HG02870 (cell line): Measurements from ENCODE around the gene ADARB1.
A peak's percentile ranks its signal among the peaks of the same experiment; 100 is the strongest.
"Not testable (repeated sequence)": the region's sequence is repeated elsewhere in the genome, so short reads cannot be mapped to it uniquely, and the experiment has no call there.

Experiments
- ATAC-seq: cut with Tn5 transposase; IDR thresholded peaks from one replicate; pipeline ENCODE4 v1.9.1; 2021; ENCODE audit warnings: mild to moderate bottlenecking, moderate library complexity; ENCODE audit not compliant: unreplicated experiment

ADARB1 gene

DNA sequence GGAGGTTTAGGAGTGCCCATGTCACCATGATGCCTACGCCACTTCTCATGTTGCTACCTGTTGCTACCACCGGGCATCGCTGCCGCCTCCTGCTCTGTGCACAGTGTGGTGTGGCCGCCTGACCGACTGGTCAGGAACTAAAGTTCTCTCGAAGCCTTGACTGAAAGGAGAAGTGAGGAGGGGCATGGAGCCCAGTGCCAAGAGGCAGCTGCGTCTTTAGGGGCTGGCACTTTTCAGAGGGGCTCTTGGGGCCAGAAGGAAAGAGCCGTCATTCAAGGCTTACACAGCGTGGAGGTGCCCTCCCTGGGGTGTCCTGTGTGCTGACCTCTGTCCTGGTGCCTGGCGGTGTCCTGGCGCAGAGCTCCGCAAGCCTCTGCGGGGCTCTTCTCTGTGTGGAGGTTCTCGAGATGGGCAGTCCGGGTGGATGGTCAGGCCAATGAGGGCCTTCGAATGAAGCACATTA lies 57.2 kb downstream of the ADARB1 start:
- ATAC-seq, result no peak

DNA sequence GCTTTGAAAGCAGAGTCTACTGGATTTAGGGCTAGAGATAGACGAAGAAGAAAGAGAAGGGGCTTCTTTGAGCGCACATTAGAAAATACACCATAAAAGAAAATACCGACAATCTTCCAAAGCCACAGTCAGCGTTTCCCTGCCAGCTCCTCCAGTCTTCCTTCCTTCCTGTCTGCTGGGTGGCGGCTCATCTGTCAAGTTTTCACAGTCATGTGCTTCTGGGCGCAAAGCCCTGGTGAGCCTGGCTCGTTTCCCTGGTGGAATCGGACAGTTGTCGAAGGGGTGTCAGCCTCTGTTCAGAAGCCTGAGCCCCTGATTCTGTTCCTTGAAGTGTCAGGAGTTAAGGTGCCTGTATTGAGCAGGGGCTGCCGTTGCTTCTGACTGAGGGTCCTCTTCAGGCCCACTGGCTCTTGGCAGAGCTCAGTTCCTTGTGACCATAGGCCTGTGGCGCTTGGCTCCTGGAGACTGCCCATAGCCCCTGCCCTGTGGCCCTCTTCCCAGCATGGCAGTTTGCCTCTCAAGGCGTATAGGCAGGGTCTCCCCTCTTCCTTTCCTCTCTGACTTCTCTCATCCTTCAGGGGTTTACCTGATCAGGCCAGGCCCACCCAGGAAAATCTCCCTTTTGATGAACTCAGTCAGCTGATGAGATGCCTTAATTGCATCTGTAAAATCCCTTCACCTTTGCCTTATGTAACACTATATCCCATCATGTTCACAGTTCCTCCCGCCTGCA lies 58.6 kb downstream of the ADARB1 start:
- no peak for ATAC-seq

DNA sequence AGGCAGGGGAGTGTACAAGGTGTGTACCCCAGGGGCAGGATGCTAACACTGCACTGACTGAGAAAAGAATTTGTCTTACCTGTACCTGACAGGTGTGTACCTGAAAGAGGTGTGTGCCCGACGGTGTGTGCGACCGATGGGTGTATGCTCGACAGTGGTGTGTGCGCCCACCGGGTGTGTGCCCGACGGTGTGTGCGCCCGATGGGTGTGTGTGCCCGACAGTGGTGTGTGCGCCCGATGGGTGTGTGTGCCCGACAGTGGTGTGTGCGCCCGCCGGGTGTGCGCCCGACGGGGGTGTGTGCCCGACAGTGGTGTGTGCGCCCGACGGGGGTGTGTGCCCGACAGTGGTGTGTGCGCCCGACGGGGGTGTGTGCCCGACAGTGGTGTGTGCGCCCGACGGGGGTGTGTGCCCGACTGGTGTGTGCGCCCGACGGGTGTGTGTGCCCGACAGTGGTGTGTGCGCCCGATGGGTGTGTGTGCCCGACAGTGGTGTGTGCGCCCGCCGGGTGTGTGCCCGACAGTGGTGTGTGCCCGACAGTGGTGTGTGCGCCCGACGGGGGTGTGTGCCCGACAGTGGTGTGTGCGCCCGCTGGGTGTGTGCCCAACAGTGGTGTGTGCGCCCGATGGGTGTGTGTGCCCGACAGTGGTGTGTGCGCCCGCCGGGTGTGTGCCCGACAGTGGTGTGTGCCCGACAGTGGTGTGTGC lies 59.3 kb downstream of the ADARB1 start:
- not testable (repeated sequence) for ATAC-seq

DNA sequence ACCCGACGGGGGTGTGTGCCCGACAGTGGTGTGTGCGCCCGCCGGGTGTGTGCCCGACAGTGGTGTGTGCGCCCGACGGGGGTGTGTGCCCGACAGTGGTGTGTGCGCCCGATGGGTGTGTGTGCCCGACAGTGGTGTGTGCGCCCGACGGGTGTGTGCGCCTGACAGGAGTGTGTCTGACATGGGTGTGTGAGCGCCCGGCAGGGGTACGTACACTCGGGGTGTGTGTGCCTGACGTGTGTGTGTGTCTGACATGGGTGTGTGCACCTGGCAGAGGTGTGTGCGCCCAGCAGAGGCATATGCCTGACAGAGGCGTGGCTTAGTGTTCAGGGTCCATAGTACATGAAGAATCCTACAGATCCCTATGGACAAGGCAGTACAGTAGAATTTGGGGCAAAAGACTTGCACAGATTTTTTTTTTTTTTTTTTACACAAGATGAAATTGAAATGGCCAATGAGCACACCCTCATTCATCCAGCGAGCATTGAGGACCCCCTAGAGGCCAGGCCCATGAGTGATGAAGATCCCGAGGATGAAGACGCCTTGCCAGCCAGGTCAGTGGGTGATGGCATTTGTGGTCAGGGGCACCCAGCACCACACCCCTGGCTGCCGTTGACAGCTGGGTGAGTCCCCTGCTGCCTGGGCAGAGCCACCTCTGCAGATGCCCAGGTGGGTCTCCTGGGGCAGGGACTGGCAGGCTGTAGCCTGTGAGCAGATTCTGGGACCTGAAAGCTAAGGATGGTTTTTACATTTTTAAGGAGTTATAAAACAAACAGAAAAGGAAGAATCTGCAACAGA lies 60.1 kb downstream of the ADARB1 start:
- no peak for ATAC-seq

DNA sequence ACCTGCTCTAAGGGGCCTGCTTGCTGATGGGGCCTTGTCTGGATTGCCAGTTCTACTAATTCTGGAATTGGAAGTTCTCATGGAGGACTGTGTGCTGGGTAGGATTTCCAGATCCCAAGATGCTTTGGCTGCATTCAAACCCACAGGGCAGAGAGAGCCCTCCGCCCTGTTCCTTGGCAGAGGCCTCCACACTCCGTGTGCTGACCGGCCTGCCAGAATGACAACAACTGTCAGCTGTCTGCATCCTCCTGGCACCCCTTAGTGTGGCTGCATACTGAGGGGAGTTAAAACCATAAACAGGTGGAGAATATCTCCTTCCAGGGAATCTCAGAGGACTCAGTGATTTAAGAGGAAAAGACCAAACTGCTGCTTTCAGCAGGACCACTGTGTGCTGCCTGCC lies 60.7 kb downstream of the ADARB1 start:
- ATAC-seq, result no peak

DNA sequence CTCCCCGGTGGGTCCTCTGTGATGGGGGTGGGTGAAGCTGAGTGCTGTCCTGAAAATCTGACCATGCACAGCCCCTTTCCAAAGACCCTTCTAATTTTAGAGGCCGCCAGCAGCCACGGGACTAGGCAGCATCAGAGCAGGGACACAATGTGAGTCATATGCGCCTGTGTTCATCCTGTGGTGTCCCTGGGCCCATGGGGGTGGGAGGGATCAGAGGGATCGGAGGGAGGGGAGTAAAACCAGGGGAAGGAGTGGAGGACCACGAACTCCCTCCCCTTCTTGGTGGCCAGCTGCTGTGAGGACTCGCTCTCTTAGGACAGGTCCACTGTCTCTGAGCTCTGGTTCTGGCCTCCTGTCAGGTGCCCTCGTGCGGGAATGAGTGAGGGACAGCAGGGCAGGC lies 61.5 kb downstream of the ADARB1 start:
- no peak for ATAC-seq

DNA sequence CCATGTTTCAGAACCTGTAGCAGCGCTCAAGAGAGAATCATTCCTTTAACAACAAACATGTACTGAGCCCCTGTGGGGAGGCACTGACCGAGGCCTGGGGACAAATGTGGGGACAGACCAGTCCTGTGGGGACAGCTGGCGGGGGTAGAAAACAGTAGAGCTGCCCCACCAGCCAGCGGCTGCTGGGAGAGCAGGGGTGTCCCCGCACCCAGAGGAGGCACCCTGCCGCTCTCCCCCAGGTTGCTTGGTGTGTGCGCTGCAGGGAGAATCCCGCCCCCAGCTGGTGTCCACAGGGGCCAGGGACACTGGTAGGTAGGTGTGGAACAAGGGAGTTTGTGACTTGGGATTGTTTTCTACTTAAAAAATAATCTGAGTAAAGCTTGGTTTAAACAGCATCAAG lies 62.1 kb downstream of the ADARB1 start:
- no peak for ATAC-seq

DNA sequence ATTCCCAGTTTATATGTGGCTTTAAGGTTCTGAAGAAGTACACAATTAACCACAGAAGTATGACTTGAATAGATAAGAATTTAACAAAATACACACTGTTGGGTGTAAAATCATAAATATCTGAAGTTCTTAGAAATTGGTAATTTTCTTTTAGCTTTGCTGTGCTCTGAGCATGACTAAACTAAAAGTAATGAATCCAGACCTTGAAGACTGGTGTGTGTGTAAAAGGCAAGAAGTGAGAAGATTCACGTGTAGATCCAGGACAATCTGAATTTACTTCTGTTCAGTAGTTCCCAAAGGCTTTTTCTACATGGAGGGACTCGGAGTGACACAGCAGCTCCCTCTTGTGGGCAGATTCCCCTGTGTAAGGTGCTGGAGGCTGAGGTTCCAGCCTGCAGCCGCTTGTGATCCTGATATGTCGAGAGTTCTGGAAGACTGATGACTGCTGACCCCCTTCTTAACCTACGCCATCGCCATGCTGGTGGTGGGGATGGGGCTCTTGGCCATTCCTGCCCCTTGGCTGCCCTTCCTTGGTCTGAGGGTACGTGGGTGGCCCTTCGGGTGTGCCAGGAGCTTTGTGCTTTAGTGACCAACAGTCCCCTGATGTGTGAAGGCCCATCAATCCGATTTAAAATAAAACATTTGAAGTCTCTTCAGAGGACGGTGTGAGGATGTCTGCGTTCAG lies 62.7 kb downstream of the ADARB1 start:
- no peak for ATAC-seq

DNA sequence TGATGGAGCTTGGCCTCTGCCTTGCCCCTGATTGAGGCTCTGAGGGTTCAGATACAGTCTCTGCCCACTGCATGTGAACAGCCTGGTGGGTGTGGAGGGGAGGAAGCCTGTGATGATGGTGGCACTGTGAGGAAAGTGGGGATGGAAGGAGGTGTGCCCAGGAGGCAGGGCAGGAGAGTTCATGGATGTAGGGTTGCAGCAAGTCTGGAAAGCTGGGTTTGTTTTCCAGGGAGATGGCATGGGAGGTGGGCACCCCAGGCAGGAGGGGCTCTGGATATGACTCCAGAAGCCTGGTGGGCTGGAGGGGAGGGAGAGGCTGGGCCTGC lies 63.2 kb downstream of the ADARB1 start:
- ATAC-seq, result no peak

DNA sequence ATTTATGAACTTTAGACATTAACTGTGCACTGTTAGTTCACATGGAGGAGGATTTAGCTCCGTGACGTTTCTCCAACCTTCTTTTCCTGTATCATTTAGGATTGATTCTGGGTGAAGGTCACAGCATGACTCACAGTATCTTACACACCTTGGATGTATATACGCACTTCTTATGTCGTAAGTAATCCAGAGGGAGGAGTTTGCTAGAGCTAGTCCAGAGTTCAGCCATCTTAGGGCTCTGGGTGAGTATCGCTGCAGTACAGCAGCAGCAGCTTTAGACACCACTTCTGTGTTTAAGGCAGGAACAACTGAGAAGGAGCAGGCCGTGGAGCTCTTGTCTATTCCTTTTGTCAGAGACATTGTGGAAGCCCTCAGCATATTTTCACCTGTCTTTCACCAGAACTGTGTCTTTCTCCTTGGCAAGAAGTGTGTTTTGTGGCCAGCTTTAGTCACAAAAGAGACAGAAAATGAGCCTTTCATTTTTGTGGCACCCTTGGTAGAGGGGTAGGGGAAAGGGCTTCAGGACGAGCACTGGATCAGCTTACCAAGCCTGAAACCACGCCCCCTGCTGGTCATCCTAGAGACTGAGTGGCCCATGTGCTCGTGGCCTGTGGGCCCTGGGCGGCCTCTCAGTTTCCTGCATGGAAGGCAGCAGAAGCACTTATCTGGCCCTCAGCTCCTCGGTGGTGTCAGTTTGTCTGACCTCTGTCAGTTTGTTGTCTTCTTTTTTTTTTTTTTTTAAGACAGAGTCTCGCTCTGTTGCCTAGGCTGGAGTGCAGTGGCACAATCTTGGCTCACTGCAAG lies 64.0 kb downstream of the ADARB1 start:
- ATAC-seq, result no peak

DNA sequence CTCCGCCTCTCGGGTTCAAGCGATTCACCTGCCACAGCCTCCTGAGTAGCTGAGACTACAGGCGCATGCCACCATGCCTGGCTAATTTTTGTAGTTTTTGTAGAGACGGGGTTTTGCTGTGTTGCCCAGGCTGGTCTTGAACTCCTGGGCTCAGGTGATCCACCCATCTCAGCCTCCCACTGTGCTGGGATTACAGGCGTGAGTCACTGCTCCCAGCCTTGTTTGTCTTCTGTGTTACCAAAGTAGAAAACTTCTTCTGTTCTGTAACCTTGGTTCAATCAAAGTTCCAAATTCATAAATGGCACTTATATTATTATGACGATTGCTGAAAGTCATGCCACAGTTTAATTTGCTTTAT lies 64.6 kb downstream of the ADARB1 start:
- ATAC-seq, result not testable (repeated sequence)

DNA sequence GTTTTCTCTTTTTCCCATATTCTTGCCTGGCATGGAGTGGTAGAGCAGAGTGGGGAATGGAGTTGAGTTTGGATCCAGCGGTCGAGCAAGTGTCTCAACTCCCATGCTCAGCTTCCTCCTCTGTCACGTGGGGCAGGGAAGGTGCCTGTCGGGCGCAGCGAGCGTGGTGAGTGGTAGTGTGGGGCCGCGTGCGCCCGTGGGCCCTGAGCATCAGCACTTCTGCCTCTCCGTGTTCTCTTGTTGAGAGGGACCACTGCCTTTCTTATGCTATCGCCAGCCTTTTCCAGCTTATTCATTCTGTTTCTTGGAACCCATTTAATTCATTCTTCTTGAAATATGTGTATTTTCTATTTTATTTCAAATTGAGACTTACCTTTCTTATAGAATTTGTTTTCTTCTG lies 65.1 kb downstream of the ADARB1 start:
- ATAC-seq, result no peak

DNA sequence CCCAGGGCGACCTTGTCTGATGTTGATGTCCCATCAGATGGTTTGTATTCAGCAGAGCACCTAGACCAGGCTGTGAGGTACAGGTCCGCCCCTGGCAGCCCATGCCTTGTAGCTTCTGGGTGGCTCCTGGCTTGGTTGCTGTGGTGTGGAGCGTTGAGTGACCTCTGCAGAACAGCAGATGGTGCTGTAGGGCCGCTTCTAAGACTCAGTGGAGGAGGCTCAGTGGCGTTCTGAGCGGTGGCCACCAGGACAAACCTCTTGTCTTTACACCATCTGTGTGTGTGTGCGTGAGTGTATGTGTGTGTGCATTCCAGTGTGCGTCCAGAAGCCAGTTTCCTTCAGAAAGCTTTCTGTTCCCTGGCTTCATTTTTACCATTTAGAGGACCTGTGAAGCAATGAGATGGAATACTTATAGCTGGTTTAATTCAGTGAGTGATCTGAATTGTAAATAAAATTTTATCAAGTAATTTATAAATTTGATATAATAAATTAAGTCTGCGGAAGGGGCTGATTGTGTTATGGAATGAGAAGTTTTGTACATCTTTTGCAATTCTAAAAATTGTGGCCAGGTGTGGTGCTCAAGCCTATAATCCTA lies 66.1 kb downstream of the ADARB1 start:
- peak; percentile 66 for ATAC-seq

DNA sequence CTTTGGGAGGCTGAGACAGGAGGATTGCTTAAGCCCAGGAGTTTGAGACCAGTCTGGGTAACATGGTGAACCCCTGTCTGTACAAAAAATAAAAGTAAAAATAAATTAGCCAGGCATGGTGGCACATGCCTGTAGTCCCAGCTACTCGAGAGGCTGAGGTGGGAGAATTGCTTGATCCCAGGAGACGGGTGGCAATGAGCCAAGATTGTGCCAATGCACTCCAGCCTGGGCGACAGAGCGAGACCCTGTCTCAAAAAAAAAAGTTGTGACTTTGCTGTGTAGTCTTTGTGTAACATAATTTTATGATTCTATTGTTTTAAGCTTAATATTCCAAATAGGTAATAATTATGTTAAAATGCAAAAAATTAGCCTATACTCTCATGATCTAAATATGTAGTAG lies 66.6 kb downstream of the ADARB1 start:
- not testable (repeated sequence) for ATAC-seq

DNA sequence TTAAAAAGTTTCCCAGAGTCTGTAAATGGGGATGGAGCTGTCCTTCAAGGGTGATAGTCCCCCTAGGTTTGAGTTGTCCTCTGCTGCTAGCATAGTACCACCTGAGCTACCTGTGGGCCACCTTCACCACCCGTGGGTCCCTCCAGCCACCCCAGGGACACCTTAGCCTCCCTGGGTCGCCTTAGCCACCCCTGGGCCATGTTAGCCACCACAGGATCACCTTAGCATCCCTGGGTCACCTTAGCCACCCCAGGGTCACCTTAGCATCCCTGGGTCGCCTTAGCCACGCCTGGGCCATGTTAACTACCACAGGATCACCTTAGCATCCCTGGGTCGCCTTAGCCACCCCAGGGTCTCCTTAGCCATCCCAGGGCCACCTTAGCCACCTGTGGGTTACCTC lies 67.1 kb downstream of the ADARB1 start:
- ATAC-seq, result no peak

DNA sequence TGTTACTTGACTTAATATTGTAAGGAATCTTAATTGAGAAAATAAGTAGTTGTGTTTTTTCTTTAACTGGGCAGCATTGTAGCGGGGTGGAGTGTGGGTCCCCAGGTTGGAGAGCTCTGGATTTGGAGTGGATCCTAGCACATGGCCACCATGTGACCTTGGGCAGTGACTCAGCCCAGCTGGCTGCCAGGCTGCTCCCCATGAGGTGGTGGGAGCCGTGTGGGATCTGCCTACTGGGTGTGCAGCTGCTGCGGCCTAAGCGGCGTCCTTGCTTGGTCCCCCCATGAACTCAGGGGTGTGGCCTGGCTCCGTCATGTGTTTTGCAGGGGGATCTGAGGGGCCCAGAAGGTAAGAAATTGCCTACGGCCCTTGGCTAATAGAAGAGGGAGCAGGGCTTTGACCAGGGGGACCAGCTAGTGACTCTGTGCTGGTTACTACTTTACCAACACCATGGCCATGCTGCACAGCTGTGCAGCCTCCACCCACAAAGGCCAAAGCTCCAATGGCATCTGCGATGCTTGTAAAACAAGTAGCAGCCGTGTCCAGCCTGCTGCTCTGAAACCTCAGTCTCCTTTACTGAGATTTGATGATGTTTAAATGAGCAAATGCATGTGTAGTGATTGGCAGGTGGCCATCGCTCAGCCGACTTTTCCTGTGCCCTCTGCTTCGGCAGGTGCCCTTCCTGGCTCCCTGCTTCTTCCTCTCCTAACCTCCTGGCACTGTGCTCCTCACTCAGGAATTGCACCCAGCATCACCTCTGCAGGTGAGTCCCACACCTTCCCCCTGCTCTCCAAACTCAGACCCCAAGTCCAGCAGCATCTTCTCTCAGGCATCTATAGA lies 68.3 kb downstream of the ADARB1 start:
- no peak for ATAC-seq

DNA sequence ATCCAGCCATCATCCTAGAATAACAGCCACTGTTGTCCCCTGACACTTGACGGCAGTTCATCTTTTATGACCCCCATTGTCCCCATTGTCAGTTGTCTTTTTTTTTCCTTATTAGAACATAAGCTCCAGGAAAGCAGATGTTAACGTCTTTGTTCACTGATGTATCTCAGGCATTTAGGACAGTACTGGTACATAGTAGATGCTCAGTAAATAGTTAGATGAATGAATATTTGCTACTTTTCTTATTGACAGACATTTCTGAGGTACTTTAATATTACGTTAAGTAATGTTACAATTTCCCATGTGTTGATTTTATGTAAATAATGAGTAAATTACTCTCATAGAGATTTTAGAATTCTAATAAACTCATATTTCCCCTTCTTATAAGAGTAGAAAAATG lies 69.5 kb downstream of the ADARB1 start:
- no peak for ATAC-seq

DNA sequence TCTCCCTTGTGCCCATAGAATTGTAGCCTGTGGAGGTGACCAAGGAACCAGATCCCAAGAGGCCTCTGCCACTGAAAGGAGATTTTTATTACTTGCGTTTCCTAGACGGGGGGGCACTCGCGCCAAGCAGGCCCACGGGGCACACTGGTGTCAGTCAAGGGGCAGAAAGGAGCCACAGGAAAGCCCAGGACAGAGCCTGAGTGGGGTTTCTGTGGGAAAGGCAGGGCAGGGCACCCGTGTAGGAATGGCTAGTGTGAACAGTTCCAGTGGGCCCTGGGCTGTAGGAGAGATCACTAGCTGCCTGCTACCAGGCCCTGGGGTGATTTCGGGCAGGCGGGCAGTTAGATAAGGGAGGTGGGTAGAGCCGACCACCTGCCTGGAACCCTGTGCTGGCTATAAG lies 70.8 kb downstream of the ADARB1 start:
- no peak for ATAC-seq

DNA sequence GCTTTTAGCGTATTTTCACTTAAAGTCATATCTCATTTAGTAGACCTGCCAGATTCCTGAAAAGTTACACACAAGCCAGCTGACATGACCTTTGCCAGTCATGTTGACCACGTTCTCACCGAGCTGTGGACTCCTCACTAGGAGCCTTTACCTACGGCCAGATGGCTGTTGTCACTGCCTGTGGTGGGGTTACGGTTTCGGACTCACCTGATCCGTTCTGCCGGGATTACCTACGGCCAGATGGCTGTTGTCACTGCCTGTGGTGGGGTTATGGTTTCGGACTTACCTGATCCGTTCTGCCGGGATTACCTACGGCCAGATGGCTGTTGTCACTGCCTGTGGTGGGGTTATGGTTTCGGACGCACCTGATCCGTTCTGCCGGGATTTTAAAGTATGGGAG lies 71.5 kb downstream of the ADARB1 start:
- ATAC-seq, result not testable (repeated sequence)
